Hematopoietic multipotent progenitor cell (in vitro differentiated cells): Measurements from ENCODE around the gene RHOD. TPM values are rescaled to one million over a fixed set of nuclear protein-coding genes. Genes with fewer than 3 reads are reported as not detected.

Source experiments
- DNase-seq, 3 donors: peaks; one replicate each; pipeline ENCODE4 v3.0.0-alpha.2; 2011 to 2015; ENCODE audit warnings: low read depth in 2 of 3, low spot score in 2 of 3
- total RNA-seq: library from RNA; depleted of rRNA; stranded (reverse); fragments of >200 nt; gene quantifications from one replicate; pipeline ENCODE4 v1.2.3, GENCODE V29; 2012

The RHOD gene
- total RNA-seq, 1 donor: 0.54 TPM

GRCh38 chr11:67031791-67032561 lies 24.7 kb upstream of the RHOD start:
- no peak for DNase-seq

DNA sequence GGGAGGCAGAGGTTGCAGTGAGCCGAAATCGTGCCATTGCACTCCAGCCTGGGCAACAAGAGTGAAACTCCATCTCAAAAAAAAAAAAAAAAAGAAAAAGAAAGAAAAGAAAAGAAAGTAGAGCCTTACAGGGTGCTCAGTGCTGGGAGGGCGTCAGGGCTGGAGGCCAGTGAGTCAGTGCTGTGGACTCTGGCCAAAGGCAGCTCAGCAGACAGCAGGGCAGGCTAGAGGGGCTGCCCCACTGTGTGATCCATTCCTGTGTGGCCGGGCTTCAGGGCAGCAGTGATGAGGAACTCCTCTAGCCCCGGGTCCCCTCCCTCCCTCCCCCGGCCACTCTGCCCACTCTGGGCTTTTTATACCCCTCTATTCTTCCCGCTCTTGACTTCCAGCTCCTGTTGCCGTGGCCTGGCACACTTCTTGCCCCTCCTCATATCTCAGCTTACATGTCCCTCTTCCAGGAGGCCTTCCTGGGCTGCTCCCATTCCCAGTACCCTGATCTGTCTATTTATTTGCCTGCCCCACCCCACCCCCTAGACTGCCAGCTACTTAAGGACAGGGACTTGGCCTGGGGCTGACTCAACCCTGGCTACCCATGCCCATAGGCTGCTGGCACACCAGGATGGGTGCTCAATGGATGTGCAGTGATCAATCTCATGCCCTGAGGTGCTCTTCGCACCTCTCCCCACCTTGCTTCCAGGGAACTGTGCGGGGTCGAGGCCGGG lies 23.7 kb upstream of the RHOD start:
- DNase-seq: no peak

DNA sequence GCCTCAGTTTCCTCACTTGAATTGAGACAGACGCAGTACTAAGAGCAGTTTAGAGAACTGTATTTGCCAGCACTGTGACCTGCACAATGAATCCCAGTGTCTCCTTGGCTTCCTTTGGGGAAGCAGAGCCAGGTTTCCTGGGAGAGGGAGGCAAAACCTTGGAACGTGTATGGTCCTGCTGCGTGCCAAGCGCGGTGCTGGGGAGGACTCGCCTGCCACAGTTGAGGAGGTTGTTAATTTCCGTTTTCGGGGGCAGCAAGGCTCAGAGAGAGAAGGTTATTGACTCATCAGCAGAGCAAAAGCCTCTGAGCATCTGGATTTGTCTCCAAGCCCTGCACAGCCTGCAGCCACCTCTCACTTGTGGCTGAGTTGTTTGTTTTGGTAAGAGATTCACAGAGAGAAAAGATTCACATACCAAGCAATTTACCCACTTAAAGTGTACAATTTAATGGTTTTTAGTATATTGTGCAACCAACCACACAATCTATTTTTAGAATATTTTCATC lies 22.9 kb upstream of the RHOD start:
- no peak for DNase-seq

DNA sequence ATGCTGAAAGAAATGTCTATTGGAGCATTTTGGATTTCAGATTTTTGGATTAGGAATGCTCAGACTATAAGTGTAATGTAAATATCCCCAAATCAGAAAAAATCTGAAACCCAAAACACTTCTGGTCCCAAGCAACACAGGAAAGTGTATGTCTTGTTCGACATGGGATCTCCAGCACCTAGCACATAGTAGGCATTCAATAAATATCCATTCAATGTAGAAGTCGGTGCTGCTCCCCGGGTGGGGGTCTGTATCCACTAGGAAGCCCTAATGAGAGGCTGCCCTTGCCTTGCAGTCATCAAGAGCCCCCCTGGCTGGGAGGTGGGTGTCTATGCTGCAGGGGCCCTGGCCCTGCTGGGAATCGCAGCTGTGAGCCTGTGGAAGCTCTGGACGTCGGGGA lies 22.3 kb upstream of the RHOD start:
- no peak for DNase-seq

DNA sequence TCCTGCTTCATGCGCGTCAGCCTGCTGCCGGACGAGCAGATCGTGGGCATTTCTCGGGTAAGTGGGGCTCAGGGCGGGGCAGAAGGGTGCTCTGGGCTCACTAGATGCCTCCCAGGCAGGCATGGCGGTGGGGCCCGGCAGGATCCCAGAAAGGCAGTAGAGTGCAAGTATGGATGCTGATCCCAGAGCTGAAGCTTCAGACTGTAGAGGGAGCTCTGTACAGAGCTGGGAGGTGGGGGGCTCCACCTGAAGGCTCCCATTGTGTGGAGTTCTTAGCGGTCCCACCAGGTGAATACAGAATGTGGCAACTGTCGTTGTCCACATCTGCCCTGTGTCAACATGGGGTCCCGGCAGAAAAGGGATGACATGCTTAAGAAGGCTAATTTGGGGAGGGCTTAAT lies 16.5 kb upstream of the RHOD start:
- DNase-seq: no peak

DNA sequence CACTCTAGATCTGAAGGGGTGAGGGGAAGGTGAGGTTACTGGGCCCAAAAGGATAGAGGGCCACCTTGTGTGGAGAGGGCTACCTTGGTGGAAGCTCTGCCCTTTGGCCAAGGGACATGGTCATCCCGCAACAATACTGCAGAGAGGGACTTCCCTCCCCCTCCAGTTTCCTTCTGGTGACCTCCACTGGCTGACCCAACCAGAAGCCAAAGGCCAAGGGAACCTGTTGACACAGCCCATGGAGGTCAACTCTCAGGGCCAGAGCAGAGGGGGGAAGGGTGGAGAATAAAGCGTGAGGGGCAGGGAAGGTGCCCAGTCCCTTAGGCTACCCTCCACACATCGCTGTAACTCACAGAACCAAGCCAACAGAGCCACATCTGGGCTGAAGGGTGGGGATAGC lies 15.0 kb upstream of the RHOD start:
- no peak for DNase-seq

DNA sequence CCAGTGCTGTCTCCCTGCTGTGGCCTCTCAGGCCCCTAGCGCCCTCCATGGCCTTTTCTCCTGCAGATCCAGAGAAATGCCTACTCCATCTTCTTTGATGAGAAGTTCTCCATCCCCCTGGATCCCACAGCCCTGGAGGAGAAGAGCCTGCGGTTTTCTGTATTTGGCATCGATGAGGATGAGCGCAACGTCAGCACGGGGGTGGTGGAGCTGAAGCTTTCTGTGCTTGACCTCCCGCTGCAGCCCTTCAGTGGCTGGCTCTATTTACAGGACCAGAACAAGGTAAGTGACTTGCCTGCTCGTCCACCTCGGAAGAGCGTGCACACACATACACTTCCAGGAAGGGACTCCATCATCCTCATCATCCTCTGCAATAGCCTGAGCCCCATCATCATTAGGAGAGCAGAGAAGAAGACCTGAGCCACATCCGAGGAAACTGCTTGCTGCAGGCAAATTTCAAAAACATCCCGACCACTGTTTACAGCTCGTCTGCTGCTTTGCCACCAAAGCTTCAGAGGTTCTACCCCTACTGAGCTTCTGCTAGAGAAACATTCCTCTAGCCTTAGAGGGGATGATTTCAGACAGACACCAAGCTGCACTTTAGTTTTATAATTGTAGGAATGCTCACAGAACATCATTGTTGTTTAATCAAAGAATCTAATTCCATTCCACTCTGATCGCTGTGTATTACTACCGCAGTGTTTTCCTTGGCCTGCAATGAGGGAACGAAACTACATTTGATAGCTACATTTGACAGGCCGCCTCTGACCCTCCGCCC lies 12.9 kb upstream of the RHOD start:
- DNase-seq: no peak

GRCh38 chr11:67044496-67044895 lies 12.2 kb upstream of the RHOD start:
- DNase-seq: no peak

- no peak for DNase-seq
Measured at GRCh38 chr11:67045314-67045713, 11.3 kb upstream of the RHOD start.

GRCh38 chr11:67048515-67049130 lies 8.0 kb upstream of the RHOD start:
- no peak for DNase-seq

GRCh38 chr11:67050139-67050538 lies 6.5 kb upstream of the RHOD start:
- DNase-seq: no peak

- DNase-seq: no peak
Measured at GRCh38 chr11:67051180-67051893, 5.3 kb upstream of the RHOD start.

DNA sequence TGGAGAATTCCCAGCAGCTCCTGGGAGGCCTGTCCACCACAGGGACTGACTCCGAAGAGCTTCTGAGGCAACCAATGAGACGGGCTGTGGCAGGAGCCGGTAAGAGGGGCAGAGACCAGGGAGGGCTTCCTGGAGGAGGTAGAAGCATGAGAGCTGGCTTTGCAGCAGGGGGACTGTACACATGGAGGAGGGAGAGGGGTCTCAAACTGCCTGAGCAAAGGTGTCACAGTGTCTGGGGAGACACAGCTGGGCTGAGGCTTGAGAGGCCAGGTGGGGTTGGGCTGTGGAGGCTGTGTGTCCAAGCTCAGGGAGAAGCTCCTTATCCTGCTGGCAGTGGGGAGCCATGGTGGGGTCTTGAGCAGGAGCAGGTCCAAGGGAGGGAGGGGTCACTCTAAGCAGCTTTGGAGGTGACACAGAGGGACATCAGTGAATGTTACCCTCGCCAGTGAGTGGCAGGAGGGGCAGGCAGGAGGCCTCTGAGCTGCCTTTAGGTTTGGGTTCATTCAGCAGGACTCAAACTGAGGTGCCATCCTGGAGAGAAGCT lies 4.6 kb upstream of the RHOD start:
- DNase-seq: no peak

GRCh38 chr11:67052891-67053290 lies 3.8 kb upstream of the RHOD start:
- no peak for DNase-seq

DNA sequence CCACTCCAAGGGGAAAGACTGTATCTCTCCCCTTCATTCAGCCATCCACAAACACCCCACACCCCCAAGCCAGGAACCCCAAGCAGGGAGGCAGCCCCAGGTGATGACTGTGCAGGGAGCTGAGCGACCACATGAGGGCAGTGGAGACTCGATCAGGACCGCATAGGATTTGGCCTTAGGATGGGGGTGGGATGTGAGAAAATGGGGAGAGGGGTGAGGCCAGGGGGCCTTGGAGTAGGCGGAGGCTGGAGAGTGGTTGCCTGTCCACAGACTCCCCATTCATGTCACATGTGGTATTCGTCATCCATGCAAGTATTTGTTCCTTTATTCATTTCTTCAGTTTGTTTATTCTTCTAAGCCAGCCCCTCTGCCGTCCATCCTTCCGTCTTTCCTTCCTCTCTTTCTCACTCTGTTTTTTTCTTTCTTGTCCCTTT lies 2.7 kb upstream of the RHOD start:
- peak in 2 of 3 donors; percentile 50 to 64 for DNase-seq

GRCh38 chr11:67054346-67054835 lies 2.3 kb upstream of the RHOD start:
- no peak for DNase-seq

DNA sequence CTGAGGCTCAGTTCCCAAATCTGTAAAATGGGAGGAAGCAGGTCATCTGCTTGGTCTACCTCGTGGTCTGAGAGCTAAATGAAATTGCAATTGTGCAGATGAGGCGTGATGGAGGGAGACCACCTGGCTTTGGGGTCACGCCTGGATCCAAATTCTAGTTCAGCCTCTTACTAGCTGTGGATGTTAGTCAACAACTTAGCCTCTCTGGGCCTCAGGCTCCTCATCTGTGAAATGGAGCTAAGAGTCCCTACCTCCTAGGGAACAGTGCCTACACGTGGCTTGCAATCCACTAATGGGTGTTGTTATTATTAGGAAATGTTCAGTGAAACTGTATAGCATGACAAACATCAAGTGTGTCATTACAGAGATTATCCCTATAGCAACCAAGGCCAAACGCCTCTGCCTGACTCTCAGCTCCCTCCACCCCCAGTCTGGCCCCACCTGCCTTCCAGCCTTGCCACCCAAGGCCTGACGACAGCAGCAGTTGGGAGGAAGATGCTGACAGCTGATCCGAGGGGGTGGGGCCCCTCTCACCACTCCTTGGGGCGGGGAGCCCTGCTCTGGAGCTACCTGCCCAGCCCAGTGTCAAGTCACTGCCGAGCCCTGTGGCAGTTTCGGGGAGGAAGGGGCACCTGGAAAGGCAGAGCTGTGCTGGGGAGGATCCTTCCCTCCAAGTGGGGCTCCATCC lies 1.7 kb upstream of the RHOD start:
- peak in 2 of 3 donors; percentile 50 to 55 for DNase-seq

DNA sequence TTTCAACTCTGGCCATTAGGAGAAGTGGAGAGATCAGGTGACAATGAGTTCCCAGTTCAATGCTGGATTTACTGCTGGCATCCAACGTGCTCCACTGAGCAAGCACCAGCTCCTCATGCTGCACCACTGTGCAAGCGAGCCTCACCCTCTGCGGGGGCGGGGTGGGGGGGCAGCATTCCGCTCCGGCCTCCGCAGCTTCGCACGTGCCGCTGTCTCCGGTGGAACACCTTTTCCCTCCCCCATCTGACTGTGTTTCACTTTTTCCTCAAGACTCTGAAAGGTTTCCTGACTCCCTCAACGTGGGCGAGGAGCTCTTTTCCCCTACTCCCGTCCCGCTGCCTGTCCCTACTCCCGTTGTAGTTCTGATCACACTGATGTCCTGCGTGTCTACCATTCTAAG lies 835 bp upstream of the RHOD start:
- DNase-seq: no peak

DNA sequence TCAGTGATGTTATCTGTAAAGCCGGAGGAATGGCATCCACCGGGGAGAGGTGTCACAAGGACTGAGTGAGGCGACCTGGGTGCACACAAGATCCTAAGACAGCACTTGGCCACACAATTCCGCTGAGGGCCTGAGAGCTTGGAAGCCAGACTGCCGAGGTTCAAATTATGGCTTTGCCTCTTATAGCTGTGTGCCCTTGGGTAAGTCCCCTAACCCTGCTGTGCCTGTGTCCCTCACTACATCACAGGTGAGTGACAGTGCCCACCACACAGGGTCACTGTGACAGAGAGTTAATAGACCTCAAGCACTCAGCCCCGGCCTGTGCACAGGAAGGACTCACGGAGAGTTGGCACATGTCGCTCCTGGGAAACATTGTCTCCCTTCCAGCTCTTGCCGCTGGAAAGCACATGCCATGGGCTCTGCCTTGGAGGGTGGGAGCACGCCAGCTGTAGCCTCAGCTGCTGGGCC lies 592 bp downstream of the RHOD start:
- no peak for DNase-seq
